A549 (cell line): ENCODE measurements around the gene MRTO4.
A peak's percentile ranks its signal among the peaks of the same experiment; 100 is the strongest.

ENCODE experiments used
- BCL3 ChIP-seq: fragments of >200 bp; sonication (Bioruptor Twin); formaldehyde crosslinking; IDR thresholded peaks from 3 replicates; pipeline ENCODE4 v1.6.1; 2016
- CTCF ChIP-seq: fragments of >200 bp; sonication (Bioruptor Twin); formaldehyde crosslinking; IDR thresholded peaks from 3 replicates; pipeline ENCODE4 v1.5.1; 2016
- EHMT2 ChIP-seq: fragments of 200-600 bp; sonication (generic); IDR thresholded peaks from 2 replicates; pipeline ENCODE4 v1.6.1; 2016; ENCODE audit warnings: antibody characterized with exemption, low read depth, mild to moderate bottlenecking, moderate library complexity
- ELK1 ChIP-seq: fragments of 150-350 bp; IDR thresholded peaks from 2 replicates; pipeline ENCODE4 v1.6.1; 2014; ENCODE audit warnings: low read depth, mild to moderate bottlenecking, low read length
- FOSL2 ChIP-seq, 2 experiments: fragments of 450-650 bp in 1 of 2; fragments of >200 bp in 1 of 2; sonication (Bioruptor Twin) in 1 of 2; formaldehyde crosslinking; IDR thresholded peaks; 2 replicates each; pipeline versions ENCODE4 v1.5.0 to v1.6.1; 2016 to 2020; ENCODE audit warnings: mild to moderate bottlenecking in 1 of 2, moderate library complexity in 1 of 2
- JUN ChIP-seq, 2 experiments: fragments of >200 bp; sonication (Bioruptor Twin); formaldehyde crosslinking; IDR thresholded peaks; 2 replicates in 1 of 2; 3 replicates in 1 of 2; pipeline ENCODE4 v1.6.1; 2016 to 2017
- MYC ChIP-seq: IDR thresholded peaks from 2 replicates; pipeline ENCODE4 v1.6.1; 2012; ENCODE audit warnings: mild to moderate bottlenecking, inconsistent platforms, low read length, improper control_type of control experiment, borderline replicate concordance
- POLR2A ChIP-seq: IDR thresholded peaks from 2 replicates; pipeline ENCODE4 v1.6.1; 2012; ENCODE audit warnings: mild to moderate bottlenecking, low read length
- RCOR1 ChIP-seq: fragments of 150-350 bp; IDR thresholded peaks from 2 replicates; pipeline ENCODE4 v1.6.1; 2014; ENCODE audit warnings: antibody characterized with exemption, low read length, low read depth
- REST ChIP-seq: fragments of 200-600 bp; sonication (generic); IDR thresholded peaks from 2 replicates; pipeline ENCODE4 v1.6.1; 2016; ENCODE audit warnings: antibody characterized with exemption, mild to moderate bottlenecking, moderate library complexity
- SMC3 ChIP-seq: fragments of >200 bp; sonication (Bioruptor Twin); formaldehyde crosslinking; IDR thresholded peaks from 3 replicates; pipeline ENCODE4 v1.6.1; 2018; ENCODE audit warnings: inconsistent platforms

- TF ChIP-seq RCOR1 (no peak), CTCF (peak; percentile 64), SMC3 (0 out of 3 replicates have a peak, but pooled peaks have one; percentile 17), JUN (IDR thresholded peaks at IDR 0.05) (no peak), POLR2A (no peak), MYC (no peak), ELK1 (no peak), REST (no peak), EHMT2 (no peak), FOSL2 (IDR thresholded peaks at IDR 0.05) (no peak), FOSL2 (CRISPR knock-in tag; IDR thresholded peaks at IDR 0.05) (no peak), BCL3 (no peak)
Observed at GRCh38 chr1:19240673-19241538, 10.7 kb upstream of the MRTO4 start.
